ENCODE measurements around the gene OR9Q1.

Gene OR9Q1

GRCh38 chr11:58133309-58134076 lies 109.8 kb downstream of the OR9Q1 start:
- Histone ChIP-seq H3K9ac (ENCODE audit: low read depth, low read length) (no peak overlapping the region), H3K9me3 (ENCODE audit: control insufficient read depth, insufficient read depth, low read length) (no peaks in the 10 kb centered on the region), H3K36me3 (ENCODE audit: insufficient read depth, low read length) (no peaks in the 10 kb centered on the region), H3K4me1 (ENCODE audit: insufficient read depth, low read length) (peaks cover 10% of the 10 kb centered on the region; the same call in 1 of the 2 replicates)

- Histone ChIP-seq H3K4me1 (ENCODE audit: insufficient read depth, low read length) (peaks cover 10% of the 10 kb centered on the region; the same call in 1 of the 2 replicates), H3K9ac (ENCODE audit: low read depth, low read length) (no peak overlapping the region), H3K9me3 (ENCODE audit: control insufficient read depth, insufficient read depth, low read length) (no peaks in the 10 kb centered on the region), H3K36me3 (ENCODE audit: insufficient read depth, low read length) (no peaks in the 10 kb centered on the region)
Measured at GRCh38 chr11:58134151-58134550, 110.5 kb downstream of the OR9Q1 start.

- H3K9me3 ChIP-seq (ENCODE audit: control insufficient read depth, insufficient read depth, low read length), result no peaks in the 10 kb centered on the region
- peaks cover 10% of the 10 kb centered on the region; the same call in 1 of the 2 replicates for H3K4me1 ChIP-seq (ENCODE audit: insufficient read depth, low read length)
- H3K9ac ChIP-seq (ENCODE audit: low read depth, low read length), result no peak overlapping the region
- H3K36me3 ChIP-seq (ENCODE audit: insufficient read depth, low read length), result no peaks in the 10 kb centered on the region
Measured at GRCh38 chr11:58135171-58135570, 111.5 kb downstream of the OR9Q1 start.

GRCh38 chr11:58142761-58143160 lies 119.1 kb downstream of the OR9Q1 start:
- no peaks in the 10 kb centered on the region for H3K4me1 ChIP-seq (ENCODE audit: insufficient read depth, low read length)
- no peaks in the 10 kb centered on the region for H3K36me3 ChIP-seq (ENCODE audit: insufficient read depth, low read length)
- no peaks in the 10 kb centered on the region for H3K9me3 ChIP-seq (ENCODE audit: control insufficient read depth, insufficient read depth, low read length)
- H3K9ac ChIP-seq (ENCODE audit: low read depth, low read length), result no peak overlapping the region

- no peaks in the 10 kb centered on the region for H3K36me3 ChIP-seq (ENCODE audit: insufficient read depth, low read length)
- H3K9ac ChIP-seq (ENCODE audit: low read depth, low read length), result no peak overlapping the region
Measured at GRCh38 chr11:58152781-58153180, 129.1 kb downstream of the OR9Q1 start.

GRCh38 chr11:58164389-58164788 lies 140.7 kb downstream of the OR9Q1 start:
- no peaks in the 10 kb centered on the region for H3K9me3 ChIP-seq (ENCODE audit: control insufficient read depth, insufficient read depth, low read length)
- no peaks in the 10 kb centered on the region for H3K36me3 ChIP-seq (ENCODE audit: insufficient read depth, low read length)
- H3K9ac ChIP-seq (ENCODE audit: low read depth, low read length), result no peak overlapping the region
- no peaks in the 10 kb centered on the region for H3K4me1 ChIP-seq (ENCODE audit: insufficient read depth, low read length)

More at GRCh38 chr11:58152781-58153180, 129.1 kb downstream of the OR9Q1 start:
- Histone ChIP-seq H3K9me3 (ENCODE audit: control insufficient read depth, insufficient read depth, low read length) (no peaks in the 10 kb centered on the region), H3K4me1 (ENCODE audit: insufficient read depth, low read length) (no peaks in the 10 kb centered on the region)

GRCh38 chr11:58164990-58165389 lies 141.3 kb downstream of the OR9Q1 start:
- Histone ChIP-seq H3K9me3 (ENCODE audit: control insufficient read depth, insufficient read depth, low read length) (no peaks in the 10 kb centered on the region), H3K4me1 (ENCODE audit: insufficient read depth, low read length) (no peaks in the 10 kb centered on the region), H3K36me3 (ENCODE audit: insufficient read depth, low read length) (no peaks in the 10 kb centered on the region), H3K9ac (ENCODE audit: low read depth, low read length) (no peak overlapping the region)

- no peak overlapping the region for H3K9ac ChIP-seq (ENCODE audit: low read depth, low read length)
- no peaks in the 10 kb centered on the region for H3K4me1 ChIP-seq (ENCODE audit: insufficient read depth, low read length)
- no peaks in the 10 kb centered on the region for H3K36me3 ChIP-seq (ENCODE audit: insufficient read depth, low read length)
- H3K9me3 ChIP-seq (ENCODE audit: control insufficient read depth, insufficient read depth, low read length), result no peaks in the 10 kb centered on the region
Measured at GRCh38 chr11:58165504-58166106, 141.9 kb downstream of the OR9Q1 start.

- Histone ChIP-seq H3K9me3 (ENCODE audit: control insufficient read depth, insufficient read depth, low read length) (no peaks in the 10 kb centered on the region), H3K36me3 (ENCODE audit: insufficient read depth, low read length) (no peaks in the 10 kb centered on the region), H3K9ac (ENCODE audit: low read depth, low read length) (no peak overlapping the region), H3K4me1 (ENCODE audit: insufficient read depth, low read length) (no peaks in the 10 kb centered on the region)
Measured at GRCh38 chr11:58177409-58178054, 153.9 kb downstream of the OR9Q1 start.

GRCh38 chr11:58178444-58178843 lies 154.8 kb downstream of the OR9Q1 start:
- no peaks in the 10 kb centered on the region for H3K9me3 ChIP-seq (ENCODE audit: control insufficient read depth, insufficient read depth, low read length)
- no peaks in the 10 kb centered on the region for H3K36me3 ChIP-seq (ENCODE audit: insufficient read depth, low read length)
- H3K4me1 ChIP-seq (ENCODE audit: insufficient read depth, low read length), result no peaks in the 10 kb centered on the region
- no peak overlapping the region for H3K9ac ChIP-seq (ENCODE audit: low read depth, low read length)

GRCh38 chr11:58179648-58180047 lies 156.0 kb downstream of the OR9Q1 start:
- no peaks in the 10 kb centered on the region for H3K4me1 ChIP-seq (ENCODE audit: insufficient read depth, low read length)
- no peak overlapping the region for H3K9ac ChIP-seq (ENCODE audit: low read depth, low read length)
- no peaks in the 10 kb centered on the region for H3K9me3 ChIP-seq (ENCODE audit: control insufficient read depth, insufficient read depth, low read length)
- H3K36me3 ChIP-seq (ENCODE audit: insufficient read depth, low read length), result no peaks in the 10 kb centered on the region

GRCh38 chr11:58186938-58187337 lies 163.3 kb downstream of the OR9Q1 start:
- no peak overlapping the region for H3K9ac ChIP-seq (ENCODE audit: low read depth, low read length)
- H3K36me3 ChIP-seq (ENCODE audit: insufficient read depth, low read length), result no peaks in the 10 kb centered on the region
- H3K9me3 ChIP-seq (ENCODE audit: control insufficient read depth, insufficient read depth, low read length), result no peaks in the 10 kb centered on the region
- H3K4me1 ChIP-seq (ENCODE audit: insufficient read depth, low read length), result no peaks in the 10 kb centered on the region

GRCh38 chr11:58188770-58189169 lies 165.1 kb downstream of the OR9Q1 start, which contains the start of gene OR9Q2:
TSS of gene OR9Q2 (plus strand) at chr11:58189070. CDS start at chr11:58190491, 1,421 bp downstream.
- H3K36me3 ChIP-seq (ENCODE audit: insufficient read depth, low read length), result no peaks in the 10 kb centered on the region
- H3K4me1 ChIP-seq (ENCODE audit: insufficient read depth, low read length), result no peaks in the 10 kb centered on the region
- no peak within 1 kb of the TSS for H3K9ac ChIP-seq (ENCODE audit: low read depth, low read length)
- H3K9me3 ChIP-seq (ENCODE audit: control insufficient read depth, insufficient read depth, low read length), result no peaks in the 10 kb centered on the region

- H3K4me1 ChIP-seq (ENCODE audit: insufficient read depth, low read length), result no peaks in the 10 kb centered on the region
- H3K9ac ChIP-seq (ENCODE audit: low read depth, low read length), result no peak overlapping the region
- H3K9me3 ChIP-seq (ENCODE audit: control insufficient read depth, insufficient read depth, low read length), result no peaks in the 10 kb centered on the region
- no peaks in the 10 kb centered on the region for H3K36me3 ChIP-seq (ENCODE audit: insufficient read depth, low read length)
Measured at GRCh38 chr11:58192229-58192628, 168.5 kb downstream of the OR9Q1 start.

- Histone ChIP-seq H3K9me3 (ENCODE audit: control insufficient read depth, insufficient read depth, low read length) (0 out of 2 replicates have a peak, but pooled peaks cover 4% of the 10 kb centered on the region), H3K4me1 (ENCODE audit: insufficient read depth, low read length) (no peaks in the 10 kb centered on the region), H3K9ac (ENCODE audit: low read depth, low read length) (no peak overlapping the region), H3K36me3 (ENCODE audit: insufficient read depth, low read length) (no peaks in the 10 kb centered on the region)
Measured at GRCh38 chr11:58193391-58193790, 169.7 kb downstream of the OR9Q1 start.

Data from ES-I3 (cell line).